Ureter (tissue), 1 donor: Measurements from ENCODE around the gene RNF115. TPM values are rescaled to one million over a fixed set of nuclear protein-coding genes. Genes with fewer than 3 reads are reported as not detected.
"Not testable (repeated sequence)": the region's sequence is repeated elsewhere in the genome, so short reads cannot be mapped to it uniquely, and the experiment has no call there.

Source experiments
- DNase-seq: peaks from one replicate; pipeline ENCODE4 v3.0.0-alpha.2; 2020; ENCODE audit warnings: low spot score
- total RNA-seq: library from RNA; stranded (reverse); gene quantifications from one replicate; pipeline ENCODE4 v1.2.4, GENCODE V29; 2023
- donor health status: DM: yes; HTN: yes; CAD: no.

Gene RNF115
- total RNA-seq, 1 donor from 2014 or later: 28.3 TPM

DNA sequence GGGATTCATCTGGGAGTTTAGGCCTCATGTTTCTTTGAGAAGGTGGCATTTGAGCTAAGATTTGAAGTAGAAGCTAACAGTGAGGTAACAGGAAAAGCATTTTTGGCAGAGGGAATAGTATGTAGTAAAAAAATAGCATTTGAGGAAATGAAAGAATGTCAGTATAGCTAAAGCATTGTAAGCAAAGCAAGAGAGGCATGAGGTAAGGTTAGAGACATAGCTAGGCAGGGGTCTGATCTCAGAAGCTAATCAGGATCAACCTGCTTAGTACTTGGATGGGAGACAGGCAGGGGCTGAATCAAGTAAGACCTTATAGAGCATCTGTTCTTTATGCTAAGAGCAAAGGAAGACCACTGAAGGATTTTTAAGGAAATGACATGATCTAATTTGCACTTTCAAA, 4.1 kb upstream of the RNF115 start:
- no peak for DNase-seq

DNA sequence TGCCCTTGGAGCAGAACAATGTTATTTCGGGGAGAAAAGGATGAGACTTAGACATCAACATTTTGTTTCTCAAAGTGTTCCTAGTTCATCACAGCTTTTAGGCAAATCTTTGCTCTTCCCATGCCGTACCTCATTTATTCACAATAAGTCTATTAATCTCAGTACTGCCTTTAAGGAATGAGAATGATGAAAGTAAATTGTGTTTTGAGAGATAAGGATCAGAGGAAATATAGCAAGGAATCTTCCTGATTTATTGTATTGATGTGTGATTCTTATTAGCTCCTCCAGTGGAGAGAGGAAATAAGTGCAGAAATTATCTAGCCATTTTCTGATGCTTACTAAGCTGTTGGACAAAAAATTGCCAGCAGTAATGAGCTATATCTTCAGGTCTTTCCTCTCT, 2.1 kb upstream of the RNF115 start:
- no peak for DNase-seq

DNA sequence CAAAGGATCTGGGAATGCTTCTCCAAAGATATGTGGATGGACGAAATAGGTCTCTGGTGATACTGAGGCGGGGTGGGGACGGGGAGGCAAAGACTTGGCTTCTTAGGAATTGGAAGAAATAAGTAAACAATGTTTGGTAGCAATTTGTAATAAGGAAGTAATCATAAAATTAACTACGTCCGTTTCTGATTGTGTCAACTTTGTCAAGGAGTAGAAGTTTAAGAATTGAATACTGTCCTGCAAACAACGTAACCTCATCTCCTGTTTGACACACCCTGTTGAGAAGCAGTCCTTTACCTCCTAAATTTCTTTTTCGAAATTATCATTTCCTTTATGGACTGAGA, 576 bp upstream of the RNF115 start:
- DNase-seq: no peak

DNA sequence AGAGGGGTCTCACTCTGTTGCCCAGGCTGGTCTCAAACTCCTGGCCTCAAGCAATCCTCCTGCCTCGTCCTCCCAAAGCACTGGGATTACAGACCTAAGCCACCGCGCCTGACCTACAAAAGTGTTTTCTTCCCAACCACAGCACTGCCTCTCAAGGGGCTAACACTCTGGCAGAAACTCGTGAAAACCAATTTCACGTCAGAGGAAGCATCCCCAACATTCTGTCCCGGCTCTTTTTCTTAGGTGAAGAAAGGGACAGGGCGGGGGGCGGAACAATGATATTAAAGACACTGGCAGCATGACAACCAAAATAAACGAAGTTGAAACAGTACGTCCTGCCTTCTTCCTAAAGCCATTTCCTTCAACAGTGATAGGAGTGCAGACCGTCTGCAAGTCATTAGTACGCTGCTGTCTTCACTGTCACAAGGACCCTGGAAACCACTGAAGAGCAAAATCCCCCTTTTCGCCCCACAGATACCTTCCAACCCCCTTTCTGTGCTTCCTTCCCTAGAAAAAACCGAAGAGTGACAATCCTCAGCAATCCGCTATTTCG, 1.0 kb downstream of the RNF115 start:
- not testable (repeated sequence) for DNase-seq

DNA sequence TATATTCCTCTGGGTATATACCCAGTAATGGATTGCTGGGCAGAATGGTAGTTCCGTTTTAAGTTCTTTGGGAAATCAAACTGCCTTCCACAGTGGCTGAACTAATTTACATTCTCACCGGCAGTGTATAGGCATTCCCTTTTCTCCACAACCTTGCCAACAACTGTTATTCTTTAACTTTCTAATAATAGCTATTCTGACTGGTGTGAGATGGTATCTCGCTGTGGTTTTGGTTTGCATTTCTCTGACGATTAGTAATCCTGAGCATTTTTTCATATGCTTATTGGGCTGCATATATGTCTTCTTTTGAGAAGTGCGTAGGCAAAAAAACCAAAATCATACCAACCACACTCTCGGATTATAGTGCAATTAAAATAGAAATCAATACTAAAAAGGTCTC, 5.8 kb downstream of the RNF115 start:
- not testable (repeated sequence) for DNase-seq

DNA sequence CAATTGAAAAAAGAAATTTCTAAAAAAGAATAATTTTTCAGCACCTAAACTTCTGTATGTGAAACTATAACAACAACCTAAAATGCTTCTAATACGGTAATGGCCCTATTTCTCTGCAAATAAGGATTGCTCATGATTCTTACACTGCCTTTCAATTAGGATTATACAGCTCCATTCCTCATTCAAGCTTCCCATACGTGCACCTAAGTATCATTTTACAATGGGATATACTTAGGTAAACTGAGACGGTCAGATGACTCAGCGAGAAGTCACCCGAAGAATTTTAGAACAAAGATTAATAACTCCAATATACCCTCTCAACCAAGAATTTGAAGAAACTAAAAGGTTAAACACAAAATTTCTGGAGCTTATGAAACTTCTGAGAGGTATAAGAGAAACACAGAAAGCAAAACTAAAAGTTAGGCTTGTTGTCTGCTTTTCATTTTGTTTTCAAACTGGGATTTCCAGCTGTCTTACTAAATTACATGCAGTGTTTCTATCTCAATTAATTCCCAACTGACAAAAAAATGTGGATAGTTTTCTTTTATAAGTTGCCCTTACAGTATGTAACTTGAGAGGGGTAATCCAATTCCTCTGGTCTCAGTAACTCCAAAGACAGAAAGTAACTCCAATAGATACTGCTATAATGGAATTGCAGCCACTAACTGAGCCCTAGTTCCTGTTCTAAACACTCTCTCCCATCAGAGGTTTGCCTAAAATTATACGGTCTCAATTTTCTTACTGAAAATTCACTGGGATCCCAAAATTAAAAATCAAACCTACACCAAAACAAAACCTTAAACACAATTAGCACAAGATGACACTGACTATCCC, 10.7 kb downstream of the RNF115 start:
- DNase-seq: not testable (repeated sequence)

DNA sequence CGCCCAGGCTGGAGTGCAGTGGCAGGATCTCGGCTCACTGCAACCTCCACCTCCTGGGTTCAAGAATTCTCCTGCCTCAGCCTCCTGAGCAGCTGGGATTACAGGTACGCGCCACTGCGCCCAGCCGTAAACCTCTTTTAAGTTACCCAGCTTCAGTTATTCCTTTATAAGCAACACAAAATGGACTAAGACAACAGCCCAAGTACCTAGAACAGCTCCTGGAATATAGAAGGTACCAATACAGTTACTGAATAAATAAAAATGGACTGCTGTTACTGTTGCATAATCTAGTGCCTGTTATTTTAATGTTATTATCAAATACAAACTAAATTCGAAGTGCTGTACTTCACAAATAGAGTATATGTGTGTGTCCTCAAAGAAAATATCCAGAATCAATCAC, 17.1 kb downstream of the RNF115 start:
- no peak for DNase-seq

DNA sequence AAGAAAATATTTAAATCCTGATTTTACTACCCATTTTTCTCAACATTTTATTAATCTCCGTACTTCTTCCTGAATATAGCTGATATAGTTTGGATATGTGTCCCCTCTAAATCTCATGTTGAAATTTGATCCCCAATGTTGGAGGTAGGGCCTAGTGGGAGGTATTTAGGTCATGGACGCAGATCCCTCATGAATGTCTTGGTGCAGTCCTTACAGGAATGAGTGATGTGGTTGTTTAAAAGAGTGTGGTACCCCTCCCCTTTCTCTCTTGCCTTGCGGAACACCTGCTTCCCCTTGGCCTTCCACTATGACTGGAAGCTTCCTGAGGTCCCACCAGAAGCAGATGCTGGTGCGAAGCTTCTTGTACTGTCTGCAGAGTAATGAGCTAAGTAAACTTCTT, 17.5 kb downstream of the RNF115 start:
- no peak for DNase-seq

DNA sequence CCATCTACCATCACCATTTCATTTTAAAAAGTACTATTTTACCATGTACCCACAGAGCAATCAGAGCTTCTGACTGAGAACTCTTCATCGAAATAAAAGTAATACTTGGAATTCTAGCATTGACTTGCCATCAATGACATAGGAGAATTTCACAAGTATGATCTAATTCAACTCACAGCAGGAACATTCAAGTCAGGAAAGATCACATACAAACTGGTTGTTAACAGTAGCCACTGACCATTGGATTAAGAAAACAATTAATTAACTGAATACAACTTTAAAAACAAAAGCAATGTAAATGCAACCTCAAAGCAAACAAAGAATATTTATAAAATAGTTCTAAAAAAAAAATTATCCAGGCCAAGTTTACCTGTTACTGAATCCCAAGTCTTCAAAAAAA, 18.8 kb downstream of the RNF115 start:
- no peak for DNase-seq

DNA sequence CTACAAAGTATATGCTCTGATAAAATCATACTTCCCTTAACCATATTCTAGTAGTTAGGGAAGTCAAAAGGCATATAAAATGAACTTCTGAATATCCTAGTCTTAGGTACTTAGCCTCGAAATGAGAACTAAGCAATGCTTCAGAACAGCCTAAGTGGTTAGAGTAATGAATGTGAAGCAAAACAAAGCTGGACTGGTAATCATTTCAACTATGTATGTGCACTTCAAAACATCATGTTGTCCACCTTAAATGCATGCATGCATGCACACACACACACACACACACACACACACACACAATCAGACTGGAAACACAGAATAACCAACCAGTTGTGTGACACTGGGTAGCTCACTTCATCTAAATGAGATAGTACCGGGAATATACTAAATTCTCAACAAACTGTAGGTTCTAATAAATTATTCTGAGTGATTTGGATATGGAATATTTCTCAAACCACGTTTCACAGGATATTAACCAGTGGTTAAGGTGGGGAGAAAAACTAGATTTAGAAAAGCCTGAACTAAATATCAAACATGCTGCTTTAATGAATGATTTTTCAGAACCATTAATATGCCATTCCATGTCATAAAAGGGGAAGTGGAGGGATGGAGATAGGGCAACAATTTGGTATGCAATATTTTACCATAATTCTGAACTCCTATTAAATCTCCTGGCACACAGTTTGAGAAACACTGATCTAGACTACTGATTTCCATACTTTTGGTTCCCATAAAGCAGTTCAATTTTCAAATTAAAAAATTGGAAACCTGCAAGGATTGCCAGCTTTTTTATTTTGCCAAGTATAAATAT, 19.5 kb downstream of the RNF115 start:
- no peak for DNase-seq

DNA sequence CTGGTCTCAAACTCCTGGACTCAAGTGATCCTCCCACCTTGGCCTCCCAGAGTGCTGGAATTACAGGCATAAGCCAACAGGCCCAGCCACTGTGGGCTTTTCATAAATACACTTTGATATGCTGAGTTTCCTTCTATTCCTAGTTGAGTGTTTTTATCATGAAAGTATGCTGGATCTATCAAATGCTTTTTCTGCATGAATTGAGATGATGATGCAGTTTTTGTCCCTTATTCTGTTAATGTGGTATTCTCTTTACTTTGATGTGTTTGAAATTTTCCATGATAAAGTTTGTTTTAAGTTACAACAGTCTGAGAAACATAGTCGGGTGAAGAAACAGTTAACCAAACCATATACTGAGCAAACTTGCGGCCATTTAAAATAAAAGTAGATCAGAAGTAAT, 24.1 kb downstream of the RNF115 start:
- no peak for DNase-seq

DNA sequence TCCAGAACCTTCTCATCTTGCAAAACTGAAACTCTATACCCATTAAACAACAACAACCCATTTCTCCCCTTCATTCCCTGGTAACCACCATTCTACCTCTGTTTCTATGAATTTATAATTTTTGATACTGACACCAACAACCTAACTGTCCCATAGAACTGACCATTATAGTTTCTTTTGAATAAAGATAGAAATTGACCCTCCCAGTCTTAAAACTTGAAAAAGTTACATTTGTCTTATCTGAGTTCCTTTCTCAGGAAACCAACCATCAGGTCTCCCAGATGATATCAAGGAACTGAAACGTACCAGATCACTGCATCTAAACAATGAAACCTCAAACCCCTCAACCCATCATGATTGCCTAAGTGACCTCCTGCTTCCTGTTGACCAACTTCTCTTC, 27.1 kb downstream of the RNF115 start:
- no peak for DNase-seq

DNA sequence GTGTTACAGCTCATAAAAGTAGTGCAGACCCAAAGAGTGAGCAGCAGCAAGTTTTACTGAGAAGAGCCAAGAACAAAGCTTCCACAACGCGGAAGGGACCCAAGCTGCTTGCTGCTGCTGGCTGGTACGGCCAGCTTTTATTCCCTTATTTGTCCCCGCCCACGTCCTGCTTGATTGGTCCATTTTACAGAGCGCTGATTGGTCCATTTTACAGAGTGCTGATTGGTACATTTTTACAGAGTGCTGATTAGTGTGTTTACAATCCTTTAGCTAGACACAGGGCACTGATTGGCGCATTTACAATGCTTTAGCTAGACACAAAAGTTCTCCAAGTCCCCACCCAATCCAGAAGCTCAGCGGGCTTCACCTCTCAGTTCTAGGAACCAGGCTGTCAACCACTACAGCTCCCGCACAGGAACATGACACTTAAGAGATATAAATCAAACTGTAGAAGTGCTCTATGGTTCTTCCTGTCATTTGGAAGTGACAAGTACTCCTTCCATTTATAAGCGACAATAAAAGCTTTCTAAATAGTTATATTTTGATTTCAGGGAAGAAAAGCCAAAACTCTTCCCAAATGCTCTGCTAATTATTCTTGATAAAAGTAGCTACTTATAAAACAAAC, 28.5 kb downstream of the RNF115 start:
- no peak for DNase-seq

DNA sequence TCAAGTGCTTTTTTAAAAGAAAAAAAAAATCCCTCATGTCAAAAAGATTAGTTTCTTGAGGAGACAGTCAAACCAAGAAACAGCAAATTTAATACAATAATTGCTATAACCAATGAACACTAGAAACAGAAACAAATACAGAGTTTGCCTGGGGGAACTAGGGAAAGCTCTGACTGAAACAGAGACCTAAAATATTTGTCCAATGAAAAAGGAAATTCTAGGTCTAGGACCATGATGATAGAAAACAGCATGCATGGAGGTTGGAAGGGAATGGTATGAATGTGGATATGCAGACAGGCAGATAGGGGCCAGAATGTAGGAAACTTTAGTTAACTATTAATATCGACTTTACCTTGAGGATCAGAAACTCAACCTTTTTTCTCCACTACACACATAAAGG, 31.4 kb downstream of the RNF115 start:
- DNase-seq: no peak

DNA sequence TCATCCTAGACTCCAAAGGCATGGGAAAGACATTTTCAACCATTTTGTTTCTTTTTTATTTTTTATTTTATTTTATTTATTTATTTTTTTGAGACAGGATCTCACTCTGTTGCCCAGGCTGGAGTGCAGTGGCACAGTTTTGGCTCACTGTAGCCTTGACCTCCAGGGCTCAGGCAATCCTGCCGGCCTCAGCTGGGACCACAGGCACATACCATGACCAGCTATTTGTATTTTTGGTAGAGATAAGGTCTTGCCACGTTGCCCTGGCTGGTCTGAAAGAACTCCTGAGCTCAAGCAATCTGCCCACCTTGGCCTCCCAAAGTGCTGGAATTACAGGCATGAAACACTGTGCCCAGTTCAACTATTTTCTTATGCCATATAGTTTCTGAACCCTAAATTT, 32.0 kb downstream of the RNF115 start:
- not testable (repeated sequence) for DNase-seq

DNA sequence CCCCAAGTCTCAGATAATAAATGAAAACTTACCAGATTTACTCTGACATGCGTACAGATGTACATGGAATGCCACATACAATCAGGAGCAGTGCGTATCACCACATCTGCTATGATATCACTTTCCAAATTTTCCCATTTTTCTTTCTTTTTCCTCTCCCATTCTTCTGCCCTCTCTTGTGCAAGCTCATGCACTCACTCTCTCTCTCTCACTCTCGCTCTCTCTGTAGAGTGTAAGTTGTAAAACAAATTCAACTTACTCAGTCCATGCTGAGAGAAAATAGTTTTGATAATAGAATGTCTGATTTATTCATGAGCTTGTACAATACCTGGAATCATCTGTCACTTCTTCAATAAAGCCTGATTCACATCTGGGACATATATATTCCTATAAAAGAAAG, 35.3 kb downstream of the RNF115 start:
- no peak for DNase-seq

DNA sequence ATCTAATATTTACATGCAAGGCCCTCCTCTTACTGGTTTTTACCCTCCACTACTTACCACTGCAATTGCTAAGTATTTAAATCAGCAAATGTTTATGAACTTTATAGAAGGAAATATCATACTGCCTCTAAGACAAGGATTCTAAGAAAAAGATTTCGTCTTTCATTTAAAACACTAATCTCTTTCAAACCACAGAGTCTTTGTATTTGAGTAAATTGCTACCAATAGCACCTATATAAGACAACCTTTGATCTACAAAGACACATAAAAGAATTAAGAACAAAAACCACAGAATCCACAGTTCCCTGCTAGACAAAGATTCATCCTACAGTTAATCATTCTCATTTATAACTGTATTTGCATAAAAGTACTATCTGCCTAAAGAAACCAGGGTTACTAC, 37.6 kb downstream of the RNF115 start:
- DNase-seq: no peak

DNA sequence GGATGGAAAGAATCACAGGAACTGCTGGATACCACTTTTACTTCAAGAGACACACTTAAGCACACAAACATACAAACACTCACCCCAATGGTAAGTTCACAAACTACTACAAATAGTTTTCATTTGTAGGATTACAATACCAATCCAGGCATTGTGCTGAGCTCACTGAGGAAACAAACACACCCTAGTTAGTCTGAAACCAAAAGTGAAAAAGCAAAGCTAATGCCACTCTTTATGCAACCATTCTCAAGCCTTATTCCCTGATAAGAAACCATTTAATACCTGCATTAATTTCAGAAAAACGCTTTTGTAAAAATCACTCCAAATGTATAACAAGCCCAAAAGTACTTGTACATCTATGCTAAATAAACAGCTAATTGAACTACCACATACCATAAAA, 38.3 kb downstream of the RNF115 start:
- DNase-seq: no peak

DNA sequence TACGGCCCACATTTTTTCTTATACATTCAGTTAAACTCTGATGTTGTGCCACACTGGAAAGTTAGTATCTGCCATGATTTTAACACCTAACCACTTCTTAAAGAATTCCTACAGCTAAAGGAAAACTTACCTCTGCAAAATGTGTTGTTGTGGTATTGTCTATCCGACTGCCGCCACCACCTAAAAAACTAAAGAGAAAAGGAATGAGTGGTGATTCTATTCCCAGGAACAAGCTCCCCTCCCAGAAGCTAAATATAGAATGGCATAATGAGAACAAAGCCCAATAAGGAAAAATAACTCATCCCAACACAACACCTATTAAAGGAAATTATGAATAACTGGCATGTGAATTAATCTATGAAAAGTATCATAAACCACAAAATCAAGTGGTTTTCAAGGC, 39.5 kb downstream of the RNF115 start:
- DNase-seq: no peak

DNA sequence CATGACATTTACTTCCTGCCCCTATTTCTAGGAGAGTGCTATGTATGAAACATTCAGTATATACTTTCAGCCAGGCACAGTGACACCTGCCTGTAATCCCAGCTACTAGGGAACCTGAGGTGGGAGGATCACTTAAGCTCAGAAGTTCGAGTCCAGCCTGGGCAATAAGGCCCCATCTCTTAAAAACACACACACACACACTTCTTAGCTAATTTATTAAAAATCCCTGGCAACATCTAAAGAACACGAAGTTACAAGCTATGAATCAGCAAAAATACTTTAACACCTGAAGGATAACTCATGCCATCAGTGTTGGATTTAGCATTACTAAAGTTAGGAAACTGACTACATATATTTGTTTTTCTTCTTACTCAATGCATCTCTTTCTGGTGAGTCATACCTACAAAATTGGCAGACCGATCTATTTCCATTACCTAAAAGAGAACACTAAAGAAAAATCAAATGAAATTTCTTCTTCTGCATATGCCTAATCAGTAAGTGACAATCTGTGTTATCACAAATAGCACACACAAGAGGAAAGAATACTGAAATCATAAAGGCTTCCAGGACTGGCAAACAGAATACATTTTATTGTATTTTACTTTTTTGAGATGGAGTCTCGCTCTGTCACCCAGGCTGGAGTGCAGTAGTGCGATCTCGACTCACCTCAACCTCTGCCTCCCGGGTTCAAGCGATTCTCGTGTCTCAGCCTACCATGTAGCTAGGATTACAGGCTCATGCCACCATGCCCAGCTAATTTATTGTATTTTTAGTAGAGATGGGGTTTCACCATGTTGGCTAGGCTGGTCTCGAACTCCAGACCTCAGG, 41.4 kb downstream of the RNF115 start:
- no peak for DNase-seq

DNA sequence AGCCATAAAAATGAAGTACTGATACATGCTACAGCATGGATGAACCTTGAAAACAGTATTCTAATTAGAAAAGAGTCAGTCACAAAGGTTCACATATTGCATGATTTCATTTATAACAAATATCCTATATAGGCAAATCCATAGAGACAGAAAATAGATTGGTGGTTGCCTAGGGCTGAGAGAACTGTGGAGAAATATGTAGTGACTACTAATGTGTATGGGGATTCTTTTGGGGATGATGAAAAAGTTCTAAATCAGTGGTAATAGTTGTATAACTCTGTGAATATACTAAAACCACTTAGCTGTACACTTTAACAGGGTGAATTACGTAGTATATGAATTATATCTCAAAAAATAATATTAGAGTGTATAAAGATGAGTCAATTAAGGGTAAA, 45.8 kb downstream of the RNF115 start:
- no peak for DNase-seq
